CD4-positive, CD25-positive, alpha-beta regulatory T cell (primary cell): ENCODE data around the gene CPPED1. TPM values are rescaled to one million over a fixed set of nuclear protein-coding genes. Genes with fewer than 3 reads are reported as not detected.

ENCODE experiments used
- ATAC-seq, 2 donors: fragments of 150-1000 bp; cut with Tn5 transposase; one replicate each; pipeline ENCODE4 v1.10.0; 2021; ENCODE audit warnings: low read depth in 2 of 2, moderate number of reproducible peaks in 2 of 2, moderate library complexity in 1 of 2
- DNase-seq, 3 donors: peaks; one replicate each; pipeline versions ENCODE4 v3.0.0 to v3.0.0-alpha.2; 2012 to 2022; ENCODE audit warnings: mixed read lengths in 1 of 3
- H3K27ac ChIP-seq: one replicate; pipeline ENCODE4 v1.7.0; 2013; ENCODE audit warnings: mild to moderate bottlenecking, low read length; ENCODE audit not compliant: insufficient read depth, poor library complexity, severe bottlenecking
- H3K27me3 ChIP-seq: one replicate; pipeline ENCODE4 v1.7.0; 2013; ENCODE audit warnings: low read length; ENCODE audit not compliant: control insufficient read depth, insufficient read depth
- H3K36me3 ChIP-seq: one replicate; pipeline ENCODE4 v1.7.0; 2013; ENCODE audit warnings: mild to moderate bottlenecking, low read length, moderate library complexity; ENCODE audit not compliant: control insufficient read depth, insufficient read depth
- H3K4me1 ChIP-seq: 2 replicates; pipeline ENCODE4 v1.7.0; 2013; ENCODE audit warnings: mild to moderate bottlenecking, low read length; ENCODE audit not compliant: insufficient read depth, control insufficient read depth, poor library complexity, severe bottlenecking
- H3K4me3 ChIP-seq: one replicate; pipeline ENCODE4 v1.7.0; 2013; ENCODE audit warnings: low read depth, mild to moderate bottlenecking, low read length, moderate library complexity
- H3K9me3 ChIP-seq, 2 experiments: 1 replicate in 1 of 2; 2 replicates in 1 of 2; pipeline ENCODE4 v1.7.0; 2013; ENCODE audit warnings: low read length in 2 of 2, mild to moderate bottlenecking in 1 of 2, moderate library complexity in 1 of 2; ENCODE audit not compliant: control insufficient read depth in 2 of 2
- H3K27ac Mint-ChIP-seq, 3 donors: one replicate each; pipeline ENCODE4 v1.8.0; 2020 to 2022; ENCODE audit warnings: mild to moderate bottlenecking in 3 of 3, mixed read lengths in 3 of 3, moderate library complexity in 2 of 3
- H3K27me3 Mint-ChIP-seq: one replicate; pipeline ENCODE4 v1.8.0; 2022; ENCODE audit warnings: mild to moderate bottlenecking, mixed read lengths
- H3K36me3 Mint-ChIP-seq: one replicate; pipeline ENCODE4 v1.8.0; 2020; ENCODE audit warnings: mixed read lengths
- H3K4me1 Mint-ChIP-seq, 4 donors: one replicate each; pipeline ENCODE4 v1.8.0; 2020 to 2022; ENCODE audit warnings: mixed read lengths in 4 of 4, mild to moderate bottlenecking in 1 of 4
- H3K4me3 Mint-ChIP-seq, 4 donors: one replicate each; pipeline ENCODE4 v1.8.0; 2020 to 2022; ENCODE audit warnings: mild to moderate bottlenecking in 4 of 4, mixed read lengths in 4 of 4, moderate library complexity in 3 of 4
- H3K9me3 Mint-ChIP-seq, 7 donors: one replicate each; pipeline ENCODE4 v1.8.0; 2020 to 2022; ENCODE audit warnings: mixed read lengths in 7 of 7, mild to moderate bottlenecking in 3 of 7, moderate library complexity in 2 of 7
- polyA plus RNA-seq, 4 donors: library from polyadenylated mRNA; unstranded; fragments of 300-500 nt; fragmentation: Illumina TruSeq; gene quantifications; one replicate each; pipeline ENCODE4 v1.2.3, GENCODE V29; 2021
- total RNA-seq: library from RNA; stranded (reverse); gene quantifications from one replicate; pipeline ENCODE4 v1.2.3, GENCODE V29; 2022

Gene CPPED1
- total and polyA plus RNA-seq, 5 donors from 2014 or later = 8.3 to 18.2 (median 10.1) TPM

- Mint-ChIP-seq H3K27ac (no peak overlapping the region), H3K27me3 (no peaks in the 10 kb centered on the region)
Observed at GRCh38 chr16:12754824-12755543, 48.7 kb downstream of the CPPED1 start.

GRCh38 chr16:12753203-12754023, 50.3 kb downstream of the CPPED1 start:
- no peak for DNase-seq
- Histone ChIP-seq H3K27ac (no peak overlapping the region), H3K36me3 (no peaks in the 10 kb centered on the region), H3K27me3 (no peaks in the 10 kb centered on the region), H3K4me3 (no peak overlapping the region), H3K9me3 (no peaks in the 10 kb centered on the region), H3K4me1 (peaks cover 7% of the 10 kb centered on the region)
- Mint-ChIP-seq H3K36me3 (no peaks in the 10 kb centered on the region), H3K4me3 (no peak overlapping the region), H3K27ac (no peak overlapping the region), H3K27me3 (no peaks in the 10 kb centered on the region), H3K4me1 (peaks cover 5 to 29% (median 12%) of the 10 kb centered on the region in 4 donors), H3K9me3 (peaks cover 0 to 2% (median 0%) of the 10 kb centered on the region in 7 donors)
- no peak for ATAC-seq

More at GRCh38 chr16:12754824-12755543, 48.7 kb downstream of the CPPED1 start:
- H3K36me3 ChIP-seq = no peaks in the 10 kb centered on the region
- DNase-seq = no peak
- H3K27me3 ChIP-seq = no peaks in the 10 kb centered on the region
- Mint-ChIP-seq H3K4me3 (no peak overlapping the region), H3K9me3 (peaks cover 0 to 2% (median 0%) of the 10 kb centered on the region in 7 donors), H3K4me1 (peaks cover 5 to 19% (median 7%) of the 10 kb centered on the region in 4 donors), H3K36me3 (peaks cover under 1% of the 10 kb centered on the region)
- H3K27ac ChIP-seq = no peak overlapping the region
- H3K4me1 ChIP-seq = peaks cover 4% of the 10 kb centered on the region
- no peaks in the 10 kb centered on the region for H3K9me3 ChIP-seq
- no peak for ATAC-seq
- H3K4me3 ChIP-seq = no peak overlapping the region

- H3K4me3 ChIP-seq = no peak overlapping the region
- peaks cover 5 to 29% (median 12%) of the 10 kb centered on the region in 4 donors for H3K4me1 Mint-ChIP-seq
- no peak overlapping the region for H3K27ac ChIP-seq
- peaks cover 7% of the 10 kb centered on the region for H3K4me1 ChIP-seq
- no peaks in the 10 kb centered on the region for H3K36me3 Mint-ChIP-seq
- H3K36me3 ChIP-seq = no peaks in the 10 kb centered on the region
- no peak overlapping the region for H3K27ac Mint-ChIP-seq
- H3K4me3 Mint-ChIP-seq = no peak overlapping the region
- H3K9me3 Mint-ChIP-seq = peaks cover 0 to 2% (median 0%) of the 10 kb centered on the region in 7 donors
- ATAC-seq (no peak), DNase-seq (no peak)
- no peaks in the 10 kb centered on the region for H3K9me3 ChIP-seq
- H3K27me3 Mint-ChIP-seq = no peaks in the 10 kb centered on the region
- H3K27me3 ChIP-seq = no peaks in the 10 kb centered on the region
Observed at GRCh38 chr16:12752159-12752558, 51.5 kb downstream of the CPPED1 start.

- H3K9me3 ChIP-seq = no peaks in the 10 kb centered on the region
- Mint-ChIP-seq H3K27ac (no peak overlapping the region), H3K9me3 (peaks cover 0 to 5% (median 2%) of the 10 kb centered on the region in 7 donors), H3K4me1 (peaks cover 5 to 29% (median 12%) of the 10 kb centered on the region in 4 donors), H3K27me3 (no peaks in the 10 kb centered on the region), H3K4me3 (peak overlapping the region in 2 of 4 donors; percentile 17 to 76), H3K36me3 (peaks cover 4% of the 10 kb centered on the region)
- peak overlapping the region; percentile 34 for H3K4me3 ChIP-seq
- DNase-seq (no peak), ATAC-seq (no peak)
- no peaks in the 10 kb centered on the region for H3K36me3 ChIP-seq
- no peak overlapping the region for H3K27ac ChIP-seq
- H3K27me3 ChIP-seq = no peaks in the 10 kb centered on the region
- H3K4me1 ChIP-seq = peaks cover 7% of the 10 kb centered on the region
Observed at GRCh38 chr16:12750554-12750918, 53.2 kb downstream of the CPPED1 start.

GRCh38 chr16:12749076-12749475, 54.6 kb downstream of the CPPED1 start:
- Mint-ChIP-seq H3K4me3 (no peak overlapping the region), H3K9me3 (peaks cover 0 to 13% (median 7%) of the 10 kb centered on the region in 7 donors), H3K36me3 (peaks cover 10% of the 10 kb centered on the region), H3K27me3 (peaks cover 4% of the 10 kb centered on the region), H3K27ac (no peak overlapping the region), H3K4me1 (peaks cover 5 to 29% (median 12%) of the 10 kb centered on the region in 4 donors)
- ATAC-seq = no peak
- no peak for DNase-seq
- Histone ChIP-seq H3K36me3 (no peaks in the 10 kb centered on the region), H3K4me1 (peaks cover 7% of the 10 kb centered on the region), H3K4me3 (no peak overlapping the region), H3K27me3 (no peaks in the 10 kb centered on the region), H3K9me3 (peaks cover 0 to 4% of the 10 kb centered on the region in 2 experiments), H3K27ac (no peak overlapping the region)

GRCh38 chr16:12747827-12748226, 55.9 kb downstream of the CPPED1 start:
- Histone ChIP-seq H3K4me3 (no peak overlapping the region), H3K27ac (no peak overlapping the region), H3K36me3 (no peaks in the 10 kb centered on the region), H3K4me1 (peaks cover 7% of the 10 kb centered on the region), H3K9me3 (peaks cover 0 to 5% of the 10 kb centered on the region in 2 experiments), H3K27me3 (no peaks in the 10 kb centered on the region)
- Mint-ChIP-seq H3K27me3 (peaks cover 4% of the 10 kb centered on the region), H3K9me3 (peaks cover 2 to 21% (median 7%) of the 10 kb centered on the region in 7 donors), H3K36me3 (peaks cover 10% of the 10 kb centered on the region), H3K27ac (no peak overlapping the region), H3K4me1 (peaks cover 5 to 29% (median 12%) of the 10 kb centered on the region in 4 donors), H3K4me3 (no peak overlapping the region)
- ATAC-seq (no peak), DNase-seq (no peak)

GRCh38 chr16:12747261-12747660, 56.4 kb downstream of the CPPED1 start:
- H3K4me1 ChIP-seq = peaks cover 7% of the 10 kb centered on the region
- H3K36me3 ChIP-seq = no peaks in the 10 kb centered on the region
- no peak overlapping the region for H3K4me3 ChIP-seq
- H3K9me3 ChIP-seq = peaks cover 0 to 5% of the 10 kb centered on the region in 2 experiments
- ATAC-seq (no peak), DNase-seq (no peak)
- Mint-ChIP-seq H3K27me3 (peaks cover 4% of the 10 kb centered on the region), H3K4me1 (peaks cover 5 to 28% (median 12%) of the 10 kb centered on the region in 4 donors), H3K36me3 (peaks cover 10% of the 10 kb centered on the region), H3K27ac (no peak overlapping the region), H3K9me3 (peaks cover 2 to 21% (median 7%) of the 10 kb centered on the region in 7 donors), H3K4me3 (no peak overlapping the region)
- H3K27me3 ChIP-seq = no peaks in the 10 kb centered on the region
- H3K27ac ChIP-seq = no peak overlapping the region
